Measurements from ENCODE around the gene ADORA1.

Gene ADORA1

GRCh38 chr1:203150511-203151297 lies 23.2 kb downstream of the ADORA1 start:
- TF ChIP-seq CTCF (IDR thresholded peaks at IDR 0.05; ENCODE audit: low read depth, low read length), result no peak
- H3K4me3 ChIP-seq (ENCODE audit: low read depth, low read length), result no peak overlapping the region

DNA sequence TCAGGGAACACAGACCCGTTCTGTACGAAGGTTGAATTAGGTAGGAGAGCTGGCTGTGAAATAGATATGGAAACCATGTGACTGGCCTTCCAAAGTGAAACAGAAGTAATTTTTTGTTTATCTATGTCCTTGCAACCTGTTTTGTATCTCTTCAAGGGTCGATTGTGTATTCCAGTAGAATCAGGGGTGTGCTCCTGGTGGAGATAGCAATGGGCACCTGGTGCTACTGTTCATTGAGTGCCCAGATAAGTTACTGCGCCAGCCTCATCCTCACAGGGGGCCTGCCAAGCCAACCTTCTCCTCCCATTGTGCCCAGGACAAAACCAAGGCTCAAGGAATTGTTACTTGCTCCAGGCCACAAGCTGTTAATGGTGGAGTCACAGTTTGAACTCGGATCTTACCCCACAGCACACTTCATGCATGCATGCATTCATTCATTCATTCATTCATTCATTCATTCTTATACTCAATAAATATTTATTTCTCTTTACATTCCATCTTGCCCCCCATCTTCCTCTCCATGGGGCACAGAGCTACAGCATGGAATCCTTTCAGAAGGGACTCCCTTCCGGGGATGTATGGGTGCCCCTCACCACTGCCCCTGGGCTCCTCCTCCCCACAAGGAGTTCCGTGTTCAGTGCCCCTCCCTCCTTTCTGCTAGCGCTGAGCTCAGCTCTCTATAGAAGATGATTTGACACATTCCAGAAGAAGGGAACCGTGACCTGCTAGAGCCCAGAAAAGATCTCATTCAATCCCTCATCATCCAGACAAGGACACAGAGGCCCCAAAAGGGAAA lies 24.0 kb downstream of the ADORA1 start:
- H3K4me3 ChIP-seq (ENCODE audit: low read depth, low read length), result no peak overlapping the region
- TF ChIP-seq CTCF (IDR thresholded peaks at IDR 0.05; ENCODE audit: low read depth, low read length), result no peak

GRCh38 chr1:203152158-203153034 lies 24.9 kb downstream of the ADORA1 start:
- no peak for TF ChIP-seq CTCF (IDR thresholded peaks at IDR 0.05; ENCODE audit: low read depth, low read length)
- no peak overlapping the region for H3K4me3 ChIP-seq (ENCODE audit: low read depth, low read length)

DNA sequence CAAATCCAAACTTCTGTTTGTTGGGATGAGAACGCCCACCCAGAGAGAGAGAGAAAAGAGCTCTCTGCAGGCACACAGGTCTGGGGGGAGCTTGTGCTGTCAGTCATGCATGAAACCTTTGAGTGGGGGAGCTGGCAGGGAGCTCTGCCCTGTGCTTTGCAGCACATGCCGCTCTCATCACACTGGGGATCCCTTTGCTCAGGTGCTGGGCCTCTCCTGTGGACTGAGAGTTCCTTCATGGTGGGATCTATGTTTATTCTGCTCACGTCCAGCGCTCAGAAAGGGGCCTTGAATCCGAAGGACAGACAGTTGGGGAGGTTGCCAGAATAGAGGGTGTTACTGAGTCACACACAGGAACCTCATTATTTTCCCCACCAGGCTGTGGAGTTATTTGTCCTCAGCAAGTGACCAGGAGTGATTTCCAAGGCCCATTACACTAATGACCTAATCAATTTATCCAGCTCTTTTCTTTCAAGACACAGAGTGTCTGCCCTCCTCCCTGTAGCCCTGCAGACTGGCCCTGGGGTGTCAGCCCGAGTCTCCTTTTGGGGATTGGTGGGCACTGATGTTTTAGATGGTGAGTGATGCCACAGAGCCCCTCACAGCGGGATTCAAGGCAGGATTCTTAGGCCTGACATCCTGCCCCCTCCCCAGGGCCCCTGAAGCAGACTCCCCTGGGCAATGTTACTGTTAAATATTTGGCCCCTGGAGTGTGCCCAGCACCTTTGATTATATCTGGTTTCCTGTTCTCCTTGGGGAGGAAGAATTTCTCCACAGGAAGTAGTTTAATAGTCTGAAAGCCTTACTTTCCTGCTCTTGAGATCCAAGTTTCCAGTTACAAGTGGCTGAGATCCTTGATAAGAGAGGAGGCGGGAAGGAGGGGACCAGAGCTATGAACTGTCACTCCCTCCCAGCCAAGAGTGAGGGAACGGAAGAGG lies 25.8 kb downstream of the ADORA1 start:
- TF ChIP-seq CTCF (IDR thresholded peaks at IDR 0.05; ENCODE audit: low read depth, low read length), result no peak
- H3K4me3 ChIP-seq (ENCODE audit: low read depth, low read length), result no peak overlapping the region

GRCh38 chr1:203153989-203154821 lies 26.7 kb downstream of the ADORA1 start:
- TF ChIP-seq CTCF (IDR thresholded peaks at IDR 0.05; ENCODE audit: low read depth, low read length), result no peak
- H3K4me3 ChIP-seq (ENCODE audit: low read depth, low read length), result no peak overlapping the region

- no peak for TF ChIP-seq CTCF (IDR thresholded peaks at IDR 0.05; ENCODE audit: low read depth, low read length)
- H3K4me3 ChIP-seq (ENCODE audit: low read depth, low read length), result no peak overlapping the region
Observed at GRCh38 chr1:203156280-203156679, 28.8 kb downstream of the ADORA1 start.
